Measurements from ENCODE around the gene TAF5.
"Not testable (repeated sequence)": the region's sequence is repeated elsewhere in the genome, so short reads cannot be mapped to it uniquely, and the experiment has no call there.

Gene TAF5

DNA sequence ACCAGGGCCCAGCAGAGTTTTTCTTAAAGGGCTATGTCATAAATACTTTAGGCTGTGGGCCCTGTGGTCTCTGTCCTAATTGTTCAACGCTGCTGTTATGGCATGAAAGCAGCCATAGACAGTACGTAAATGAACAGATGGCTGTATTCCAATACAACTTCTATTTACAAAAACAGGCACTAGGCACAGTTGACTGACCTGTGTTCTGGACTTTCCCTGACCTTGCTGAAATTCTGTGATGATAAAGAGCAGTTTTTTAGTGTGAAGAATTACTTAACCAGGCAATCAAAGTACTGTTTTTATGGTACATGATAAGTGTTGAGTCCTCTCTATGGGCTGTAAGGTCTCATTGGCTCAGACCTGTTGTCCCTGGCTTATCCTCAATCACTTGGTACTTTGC is 45.8 kb downstream of the TAF5 start:
- no peak for DNase-seq (ENCODE audit: low read depth in 2 of 2)

DNA sequence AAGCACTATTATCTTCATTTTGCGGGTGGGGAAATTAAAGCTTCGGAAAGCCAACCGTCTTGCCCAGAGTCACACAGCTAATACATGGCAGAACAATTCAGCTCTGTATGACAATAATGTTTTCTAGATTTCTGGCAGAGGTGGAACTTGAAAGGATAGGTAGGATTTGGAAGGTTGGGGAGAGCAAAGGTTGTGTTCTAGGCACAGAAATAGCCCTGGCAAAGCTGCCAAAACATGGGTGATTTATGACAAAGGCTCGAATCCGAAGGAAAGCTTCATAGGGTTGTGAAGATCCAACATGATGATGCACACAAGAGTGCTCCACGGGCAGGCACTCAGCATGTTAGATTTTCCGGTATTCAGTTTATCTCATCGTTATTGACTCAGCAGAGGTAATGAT is 47.8 kb downstream of the TAF5 start:
- no peak for DNase-seq (ENCODE audit: low read depth in 2 of 2)

DNA sequence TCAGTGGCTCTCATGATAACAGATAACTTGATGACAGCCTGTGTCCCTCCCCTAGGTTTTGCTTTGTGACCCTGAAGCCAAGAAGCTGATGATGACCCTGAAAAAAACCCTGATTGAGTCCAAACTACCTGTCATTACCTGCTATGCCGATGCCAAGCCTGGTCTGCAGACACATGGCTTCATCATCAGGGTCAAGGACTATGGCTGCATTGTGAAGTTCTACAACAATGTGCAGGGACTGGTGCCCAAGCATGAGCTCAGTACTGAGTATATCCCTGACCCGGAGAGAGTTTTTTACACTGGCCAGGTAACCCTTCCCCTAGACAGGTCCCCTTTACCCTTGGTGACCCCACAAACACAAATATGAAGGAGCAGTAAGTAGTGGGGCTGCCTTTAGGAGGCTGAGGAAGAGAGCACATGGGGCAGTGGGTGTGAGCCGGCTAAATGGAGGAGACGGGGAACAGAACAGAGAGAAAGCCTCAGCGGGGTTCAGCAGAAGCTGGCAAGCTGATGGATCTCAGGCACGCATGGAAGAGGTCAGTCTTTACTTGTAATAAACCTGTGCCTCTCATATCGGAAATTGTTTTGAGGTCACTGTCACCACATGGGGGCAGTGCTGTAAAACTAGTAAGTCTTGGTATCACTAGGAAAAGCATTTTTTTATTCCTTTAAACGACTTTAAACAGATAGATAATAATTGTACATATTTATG is 48.8 kb downstream of the TAF5 start:
- peak in 1 of 2 donors; percentile 32 for DNase-seq (ENCODE audit: low read depth in 2 of 2)

DNA sequence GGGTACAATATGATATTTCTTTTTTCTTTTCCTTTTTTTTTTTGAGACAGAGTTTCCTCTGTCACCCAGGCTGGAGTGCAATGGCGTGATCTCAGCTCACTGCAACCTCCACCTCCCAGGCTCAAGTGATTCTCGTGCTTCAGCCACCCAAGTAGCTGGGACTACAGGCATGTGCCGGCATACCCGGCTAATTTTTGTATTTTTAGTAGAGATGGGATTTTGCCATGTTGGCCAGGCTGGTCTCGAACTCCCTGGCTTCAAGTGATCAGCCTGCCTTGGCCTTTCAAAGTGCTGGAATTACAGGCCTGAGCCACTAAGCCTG is 49.3 kb downstream of the TAF5 start:
- DNase-seq (ENCODE audit: low read depth in 2 of 2): not testable (repeated sequence)

DNA sequence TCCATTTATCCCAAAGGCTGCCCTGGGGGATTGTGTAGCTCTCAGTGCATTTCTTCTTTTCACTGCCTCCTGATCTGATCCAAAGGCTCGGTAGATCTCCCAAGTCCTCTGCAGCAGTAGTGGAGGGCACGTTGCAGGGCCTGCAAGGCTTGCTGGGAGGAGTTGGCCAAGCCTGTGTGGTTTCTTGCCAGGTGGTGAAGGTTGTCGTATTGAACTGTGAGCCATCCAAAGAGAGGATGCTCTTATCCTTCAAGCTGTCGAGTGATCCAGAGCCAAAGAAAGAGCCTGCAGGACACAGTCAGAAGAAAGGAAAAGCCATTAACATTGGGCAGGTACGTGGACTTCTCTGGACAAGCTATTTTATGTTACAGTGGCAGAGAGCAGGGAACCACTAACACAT is 49.8 kb downstream of the TAF5 start:
- DNase-seq (ENCODE audit: low read depth in 2 of 2): no peak

DNA sequence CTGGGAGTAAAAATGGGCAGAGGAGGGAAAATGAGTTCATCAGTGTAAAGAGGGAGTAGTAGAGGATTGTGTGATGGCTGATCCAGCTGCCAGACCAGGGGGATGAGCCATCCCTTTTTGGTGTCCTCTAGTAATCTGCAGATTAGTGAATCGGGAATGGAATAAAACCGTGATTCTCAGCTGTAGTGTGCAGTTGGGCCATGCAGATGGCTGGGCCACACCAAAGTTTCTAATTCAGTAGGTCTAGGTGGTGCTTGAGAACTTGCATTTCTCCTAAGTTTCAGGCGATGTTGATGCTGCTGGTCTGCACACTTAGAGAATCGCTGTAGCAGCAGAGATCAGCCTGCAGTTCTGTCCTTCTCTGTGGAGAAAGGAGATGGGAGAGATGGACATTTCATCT is 51.3 kb downstream of the TAF5 start:
- DNase-seq (ENCODE audit: low read depth in 2 of 2): no peak

GRCh38 chr10:103423748-103424147 is 56.0 kb downstream of the TAF5 start:
- DNase-seq (ENCODE audit: low read depth in 2 of 2): no peak

- no peak for DNase-seq (ENCODE audit: low read depth in 2 of 2)
Measured at GRCh38 chr10:103427866-103428265, 60.1 kb downstream of the TAF5 start.

GRCh38 chr10:103428989-103429643 is 61.3 kb downstream of the TAF5 start:
- no peak for DNase-seq (ENCODE audit: low read depth in 2 of 2)

- no peak for DNase-seq (ENCODE audit: low read depth in 2 of 2)
Measured at GRCh38 chr10:103429647-103430046, 61.9 kb downstream of the TAF5 start.

DNA sequence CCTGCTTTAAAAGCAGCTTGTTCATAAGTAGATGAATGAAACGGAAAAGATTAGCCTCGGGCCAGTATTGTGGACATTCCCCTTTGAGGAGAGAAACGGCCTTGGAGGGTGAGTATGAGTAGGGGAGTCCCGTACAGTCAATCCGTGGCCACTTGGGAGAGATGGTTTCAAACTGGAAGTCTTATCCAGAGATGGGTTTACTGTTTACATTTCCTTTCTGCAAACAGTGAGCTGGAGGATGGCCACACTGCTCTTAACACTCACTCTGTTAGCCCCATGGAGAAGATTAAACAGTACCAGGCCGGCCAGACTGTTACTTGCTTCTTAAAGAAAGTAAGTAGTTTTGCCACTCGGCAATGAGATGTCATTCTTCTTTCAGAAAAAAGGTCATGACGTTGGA is 64.1 kb downstream of the TAF5 start:
- DNase-seq (ENCODE audit: low read depth in 2 of 2): no peak

DNA sequence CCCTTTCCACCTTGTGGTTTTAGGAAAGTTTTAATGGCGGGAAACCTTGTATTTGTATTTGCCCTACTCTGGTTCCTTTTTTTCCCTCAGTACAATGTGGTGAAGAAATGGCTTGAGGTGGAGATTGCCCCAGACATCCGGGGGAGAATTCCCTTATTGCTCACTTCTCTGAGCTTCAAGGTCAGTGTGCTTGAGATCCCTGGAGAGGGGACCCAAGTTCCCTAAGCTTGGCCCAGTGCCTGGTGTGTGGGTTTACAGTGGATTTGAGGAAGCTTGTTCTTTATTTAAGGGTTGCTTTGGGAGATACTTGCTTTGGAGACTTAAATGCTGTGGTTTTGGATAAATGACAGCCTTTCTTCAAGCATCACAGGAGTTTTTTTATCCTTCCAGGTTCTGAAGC is 66.1 kb downstream of the TAF5 start:
- no peak for DNase-seq (ENCODE audit: low read depth in 2 of 2)

All from stimulated activated CD4-positive, alpha-beta T cell treated with anti-CD3 and anti-CD28 coated beads, Interleukin-4, amount 100 ng/mL, for 48 hours (primary cell).